Measurements from ENCODE around the gene SENP5.
"Not testable (repeated sequence)": the region's sequence is repeated elsewhere in the genome, so short reads cannot be mapped to it uniquely, and the experiment has no call there.

GRCh38 chr3:196829651-196830050, 38.1 kb upstream of the SENP5 start:
- TF ChIP-seq, protein P1, sequence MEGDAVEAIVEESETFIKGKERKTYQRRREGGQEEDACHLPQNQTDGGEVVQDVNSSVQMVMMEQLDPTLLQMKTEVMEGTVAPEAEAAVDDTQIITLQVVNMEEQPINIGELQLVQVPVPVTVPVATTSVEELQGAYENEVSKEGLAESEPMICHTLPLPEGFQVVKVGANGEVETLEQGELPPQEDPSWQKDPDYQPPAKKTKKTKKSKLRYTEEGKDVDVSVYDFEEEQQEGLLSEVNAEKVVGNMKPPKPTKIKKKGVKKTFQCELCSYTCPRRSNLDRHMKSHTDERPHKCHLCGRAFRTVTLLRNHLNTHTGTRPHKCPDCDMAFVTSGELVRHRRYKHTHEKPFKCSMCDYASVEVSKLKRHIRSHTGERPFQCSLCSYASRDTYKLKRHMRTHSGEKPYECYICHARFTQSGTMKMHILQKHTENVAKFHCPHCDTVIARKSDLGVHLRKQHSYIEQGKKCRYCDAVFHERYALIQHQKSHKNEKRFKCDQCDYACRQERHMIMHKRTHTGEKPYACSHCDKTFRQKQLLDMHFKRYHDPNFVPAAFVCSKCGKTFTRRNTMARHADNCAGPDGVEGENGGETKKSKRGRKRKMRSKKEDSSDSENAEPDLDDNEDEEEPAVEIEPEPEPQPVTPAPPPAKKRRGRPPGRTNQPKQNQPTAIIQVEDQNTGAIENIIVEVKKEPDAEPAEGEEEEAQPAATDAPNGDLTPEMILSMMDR (IDR thresholded peaks at IDR 0.05), result not testable (repeated sequence)
- TF ChIP-seq POLR2A (IDR thresholded peaks at IDR 0.05), result not testable (repeated sequence)

Measured in right lobe of liver (tissue), 4 donors.